Activated CD8-positive, alpha-beta memory T cell treated with anti-CD3 and anti-CD28 coated beads for 4 hours (primary cell): Measurements from ENCODE around the gene PTPRT.

Experiments used
- DNase-seq, 2 donors: peaks; one replicate each; pipeline ENCODE4 v3.0.0-alpha.2; 2020; ENCODE audit warnings: low read depth in 2 of 2

PTPRT gene

GRCh38 chr20:42611889-42612837 is 577.5 kb downstream of the PTPRT start:
- DNase-seq = no peak

DNA sequence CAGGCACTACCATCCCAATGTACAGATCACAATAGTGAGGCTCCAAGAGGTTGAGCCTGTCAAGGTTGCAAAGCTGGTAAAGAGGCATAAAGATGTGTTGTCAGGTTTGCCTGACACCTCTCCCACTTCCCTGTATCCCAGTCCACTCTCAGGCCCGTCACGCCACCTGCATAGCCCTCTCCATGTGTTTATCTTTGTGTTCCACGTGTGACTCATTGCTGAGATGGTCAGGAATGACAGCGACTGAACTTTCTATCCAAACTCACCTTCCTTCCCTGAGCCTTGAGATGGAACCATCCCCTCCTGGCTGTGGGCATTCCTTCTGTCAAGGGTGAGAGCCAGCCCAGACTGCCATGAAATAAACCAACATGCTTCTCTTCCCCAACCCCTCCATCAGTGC is 578.3 kb downstream of the PTPRT start:
- no peak for DNase-seq

- no peak for DNase-seq
These were observed 579.6 kb downstream of the PTPRT start for GRCh38 chr20:42610070-42610469.

DNA sequence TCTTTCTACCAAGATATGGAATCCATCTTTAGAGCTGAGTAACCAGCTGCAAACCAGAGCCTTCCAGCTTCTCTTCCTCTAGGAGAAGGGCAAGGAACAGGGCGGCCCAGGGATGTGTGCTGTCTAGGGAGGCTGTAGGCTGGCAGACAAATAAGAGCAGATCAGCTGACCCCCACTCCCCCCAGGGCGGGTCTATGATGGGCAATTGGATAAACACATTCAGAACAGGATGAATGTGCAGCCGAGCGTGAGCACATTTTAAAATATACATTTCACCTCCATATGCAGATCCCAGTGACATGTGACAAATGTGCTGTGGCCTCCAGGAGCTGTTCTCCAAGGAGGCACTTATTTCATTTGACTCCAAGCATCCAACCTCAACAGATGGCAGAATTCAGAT is 580.1 kb downstream of the PTPRT start:
- DNase-seq = no peak

DNA sequence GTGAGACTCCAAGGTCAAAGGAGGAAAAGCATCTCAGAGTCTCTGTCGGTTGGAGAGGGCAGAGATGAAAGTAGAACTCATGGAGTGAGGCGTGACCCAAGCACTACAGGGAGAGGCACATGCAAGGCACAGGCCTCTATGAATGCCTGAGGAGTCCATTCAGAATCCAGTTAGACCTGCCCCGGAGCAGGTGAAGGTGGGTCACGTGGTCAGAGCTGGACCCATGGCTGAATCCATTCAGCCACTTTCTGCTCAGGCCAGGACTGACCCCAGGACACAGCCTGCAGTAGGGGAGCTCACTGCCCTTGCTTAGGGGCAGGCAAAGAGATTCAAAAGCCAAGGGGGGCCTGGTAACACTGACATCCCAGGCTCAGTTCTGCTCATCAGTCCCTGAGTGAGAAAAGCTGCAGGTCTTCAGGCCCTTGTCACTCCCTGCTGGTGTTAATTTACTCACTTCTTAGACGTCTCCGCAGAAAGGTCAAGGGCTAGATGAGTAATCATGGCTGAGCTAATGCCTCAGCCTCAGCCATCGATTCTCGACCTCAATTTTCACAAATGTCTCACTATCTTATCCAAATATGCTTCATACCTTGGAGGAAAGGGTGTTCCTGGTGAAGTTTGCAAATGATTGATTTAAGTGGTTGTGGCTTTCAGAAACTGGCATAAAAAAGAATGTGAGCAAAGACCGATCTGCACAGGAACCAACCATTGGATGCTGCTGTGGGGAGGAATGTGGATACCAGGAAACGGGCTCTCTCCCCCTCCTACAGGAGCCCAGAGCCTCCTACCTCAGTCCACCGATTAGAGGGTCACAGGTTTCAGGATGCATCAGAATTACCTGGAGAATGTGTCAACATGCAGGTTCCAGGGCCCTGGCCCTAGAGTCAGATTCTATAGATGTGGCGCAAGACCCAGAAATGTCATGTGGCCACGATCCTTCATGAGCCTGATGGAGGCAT is 584.4 kb downstream of the PTPRT start:
- DNase-seq = no peak

DNA sequence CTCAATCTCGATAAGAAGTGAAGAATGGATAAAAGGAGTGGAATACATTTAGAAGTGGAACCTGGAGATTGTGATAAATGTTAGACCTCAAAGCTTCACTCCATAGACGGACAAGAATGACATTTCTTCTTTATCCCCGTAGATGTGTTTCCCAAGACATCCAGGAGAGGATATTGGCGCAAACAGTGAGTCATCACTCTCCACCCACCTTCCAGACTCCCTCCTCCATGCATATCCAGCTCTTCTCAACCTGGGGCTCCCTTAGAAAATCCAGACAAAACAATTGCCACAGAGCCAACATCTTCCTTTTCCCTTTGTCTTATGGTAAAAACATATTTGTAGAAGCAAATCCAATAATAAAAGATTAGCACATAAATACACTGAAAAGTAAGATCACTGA is 586.1 kb downstream of the PTPRT start:
- DNase-seq = no peak

GRCh38 chr20:42598581-42598980 is 591.1 kb downstream of the PTPRT start:
- no peak for DNase-seq

GRCh38 chr20:42595625-42596024 is 594.1 kb downstream of the PTPRT start:
- no peak for DNase-seq

DNA sequence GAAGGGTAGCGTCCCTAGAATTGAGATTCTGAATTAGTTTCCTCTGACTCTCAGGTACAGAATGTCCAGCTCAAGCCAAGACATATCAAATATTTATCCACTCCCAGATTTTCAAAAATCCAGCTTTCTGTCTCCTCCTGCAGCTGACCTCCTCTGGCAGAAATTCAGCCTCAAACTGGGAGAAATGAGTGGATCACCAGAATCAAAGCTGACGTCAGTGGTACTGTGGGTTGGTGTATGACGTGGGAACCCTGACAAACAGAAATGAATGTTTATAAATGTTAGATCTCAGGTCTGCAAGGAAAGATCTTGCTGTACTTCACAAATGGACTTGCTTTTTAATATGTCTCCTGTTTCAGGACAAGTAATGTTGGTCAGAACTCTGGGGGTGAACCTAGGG is 595.0 kb downstream of the PTPRT start:
- DNase-seq = no peak

DNA sequence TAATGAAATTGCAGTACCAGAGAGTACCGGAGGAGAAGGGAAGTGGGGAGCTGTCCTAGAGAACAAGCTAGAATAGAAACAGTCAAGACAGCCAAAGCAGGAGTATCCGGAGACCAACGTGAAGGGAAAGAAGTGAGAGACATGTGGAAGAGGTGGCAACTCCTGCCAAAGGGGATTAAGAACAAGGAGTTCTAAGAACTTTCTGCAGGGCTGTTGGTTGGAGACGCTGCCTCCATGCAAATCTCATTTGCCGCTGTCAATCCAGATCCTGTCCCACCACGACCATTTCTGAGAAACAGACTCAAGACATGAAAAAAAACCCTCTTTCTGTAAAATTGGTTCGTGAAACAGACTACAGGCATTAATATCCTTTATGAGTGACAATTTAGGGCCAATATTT is 595.7 kb downstream of the PTPRT start:
- no peak for DNase-seq

- no peak for DNase-seq
These were observed 599.6 kb downstream of the PTPRT start for GRCh38 chr20:42589976-42590639.

DNA sequence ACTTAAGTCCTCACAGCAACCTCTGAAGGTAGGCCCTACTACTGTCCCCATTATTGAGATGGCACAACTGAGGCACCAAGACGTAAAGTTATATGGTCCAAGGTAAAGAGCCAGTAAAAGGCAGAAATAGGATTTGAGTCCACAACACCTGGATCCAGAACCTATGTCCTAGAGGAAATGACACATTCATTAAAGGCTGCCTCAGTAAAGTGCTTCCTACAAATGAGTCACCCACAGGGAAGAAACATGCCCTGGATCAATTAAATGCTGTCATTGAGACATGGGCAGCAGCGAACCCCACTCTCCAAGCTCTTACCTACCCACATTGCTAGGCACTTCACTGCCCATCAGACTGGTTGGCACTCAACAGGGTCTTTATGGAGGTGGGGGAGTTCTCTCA is 600.9 kb downstream of the PTPRT start:
- DNase-seq = no peak

GRCh38 chr20:42587427-42587826 is 602.3 kb downstream of the PTPRT start:
- DNase-seq = no peak

DNA sequence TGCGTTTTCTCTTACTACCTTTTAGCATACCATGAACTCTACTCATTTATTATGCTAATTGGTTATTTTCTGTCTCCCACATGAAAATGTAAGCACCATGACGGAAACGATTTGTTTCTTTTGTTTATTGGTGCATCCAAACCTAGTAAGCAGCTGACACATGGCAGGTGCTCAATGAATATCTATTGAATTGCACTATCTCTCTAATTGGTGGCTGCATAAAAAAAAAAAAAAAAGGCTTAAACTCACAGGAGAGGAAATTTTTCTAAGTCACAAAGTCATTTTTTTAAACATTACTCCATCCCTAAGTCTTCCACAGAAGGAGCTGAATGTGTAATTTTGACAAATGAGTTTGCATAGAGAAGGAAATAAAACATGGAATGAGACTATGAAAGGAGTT is 608.4 kb downstream of the PTPRT start:
- DNase-seq = no peak

DNA sequence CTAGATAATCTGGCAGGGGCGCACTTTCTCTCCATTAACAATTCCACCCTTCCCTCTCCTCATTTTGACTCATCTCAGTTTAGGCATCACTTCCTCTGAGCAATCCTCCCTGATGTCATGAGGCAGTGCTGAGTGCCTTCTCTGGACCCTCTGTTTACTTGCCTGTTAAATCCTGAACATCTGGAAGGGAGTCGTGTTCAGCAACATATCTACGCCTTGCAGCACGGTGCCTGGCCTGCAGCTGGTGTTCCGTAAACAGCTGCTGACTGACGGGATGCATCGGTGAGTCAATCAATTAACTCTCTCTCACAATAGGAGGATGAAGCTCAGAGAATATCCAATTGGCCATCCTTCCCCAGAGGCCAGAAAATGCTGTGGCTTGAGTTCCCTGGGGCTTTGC is 613.5 kb downstream of the PTPRT start:
- DNase-seq = no peak

GRCh38 chr20:42572320-42573016 is 617.2 kb downstream of the PTPRT start:
- no peak for DNase-seq

DNA sequence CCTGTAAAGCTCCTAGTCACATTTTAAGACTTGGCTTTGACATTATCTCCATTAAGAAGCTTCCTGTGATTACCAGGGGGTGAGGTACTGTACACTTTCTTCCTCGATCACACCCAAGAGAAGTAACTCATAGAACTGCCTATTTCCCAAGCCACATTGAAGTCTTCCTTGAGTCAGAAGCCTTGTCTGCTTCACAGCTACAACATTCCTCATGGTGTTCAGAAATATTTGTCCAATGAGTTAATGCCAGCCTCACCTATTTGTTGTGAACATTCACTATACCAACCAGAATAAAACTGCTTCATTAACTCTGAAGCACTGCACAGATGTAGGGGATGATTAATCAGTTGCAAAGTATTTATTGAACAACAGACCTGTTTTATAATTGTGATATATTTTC is 622.3 kb downstream of the PTPRT start:
- DNase-seq = no peak

DNA sequence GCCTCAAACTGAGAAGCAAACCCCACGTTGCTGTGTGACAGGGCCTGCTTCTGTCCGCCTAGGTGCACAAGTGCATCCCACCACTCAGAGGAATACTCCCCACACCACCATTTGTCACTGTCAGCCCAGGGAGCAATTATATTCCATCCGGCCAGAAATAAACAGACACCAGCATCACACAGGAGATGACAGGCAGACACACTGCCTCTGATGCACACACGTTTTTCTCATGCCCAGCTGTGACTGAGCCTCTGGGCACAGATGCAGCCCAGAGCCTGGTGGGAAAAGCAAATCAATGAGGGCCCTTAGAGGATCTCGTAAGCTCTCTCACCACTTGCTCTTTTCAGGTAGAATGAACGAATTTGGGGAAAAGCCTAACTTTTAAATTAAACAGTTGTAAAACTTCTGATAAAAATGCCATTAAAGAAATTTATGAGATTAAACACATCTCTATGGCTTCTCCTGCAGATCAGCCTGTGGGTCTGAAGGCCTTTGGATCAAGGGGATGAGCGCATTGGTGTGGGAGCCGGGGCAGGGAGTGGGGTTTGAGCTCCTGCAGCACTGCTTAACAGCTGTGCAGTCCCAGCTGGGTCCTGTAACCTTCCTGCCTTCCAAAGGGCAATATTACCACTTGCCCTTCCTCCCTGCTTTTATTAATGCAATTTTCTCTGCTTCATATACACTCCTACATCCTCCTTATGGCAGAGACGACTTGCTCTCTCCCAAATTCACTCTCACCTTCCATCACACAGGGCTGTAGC is 624.3 kb downstream of the PTPRT start:
- DNase-seq = no peak

DNA sequence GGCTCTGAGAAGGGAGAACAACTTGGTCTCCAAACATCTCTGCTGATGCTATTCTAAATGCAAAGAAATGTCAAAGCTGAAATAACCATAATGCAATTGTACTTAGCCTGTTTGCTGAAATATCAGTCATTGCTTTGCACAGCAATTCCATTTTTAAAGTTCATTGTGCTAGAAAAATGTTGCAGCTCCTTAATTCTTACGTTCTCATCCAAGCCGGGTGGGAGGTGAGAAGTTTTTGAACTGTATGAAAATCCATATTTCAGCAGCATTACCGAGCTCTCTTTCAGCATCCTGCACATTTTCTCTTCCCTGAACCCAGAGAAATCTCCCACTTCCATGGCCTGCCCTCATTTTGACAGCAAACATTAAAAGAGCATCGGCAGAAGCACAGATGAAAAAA is 630.0 kb downstream of the PTPRT start:
- no peak for DNase-seq

- no peak for DNase-seq
These were observed 633.1 kb downstream of the PTPRT start for GRCh38 chr20:42556575-42556974.

DNA sequence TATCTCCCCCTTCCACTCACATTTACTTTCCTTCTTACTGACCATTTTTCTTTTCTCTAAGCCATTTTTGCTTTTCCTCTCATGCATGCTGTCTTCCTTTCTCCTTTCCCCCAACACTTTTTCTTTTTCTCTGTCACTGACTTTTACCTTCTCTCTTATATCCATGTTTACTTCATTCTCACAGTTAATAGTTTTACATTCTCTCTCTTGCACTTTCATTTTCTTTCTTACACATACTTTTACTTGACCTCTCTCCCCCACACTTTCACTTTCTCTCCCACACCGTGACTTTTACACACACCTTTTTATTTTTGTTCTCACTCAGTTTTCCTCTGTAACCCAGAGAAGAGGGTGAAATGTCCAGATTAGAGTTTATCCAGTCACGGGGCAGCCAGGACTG is 636.3 kb downstream of the PTPRT start:
- DNase-seq = no peak
